HepG2 (cell line): Measurements from ENCODE around the gene ATP11A. TPM values are rescaled to one million over a fixed set of nuclear protein-coding genes. Genes with fewer than 3 reads are reported as not detected.

Source experiments
- ATF7 ChIP-seq, 2 experiments: fragments of 450-650 bp in 1 of 2; sonication (generic) in 1 of 2; formaldehyde crosslinking in 1 of 2; IDR thresholded peaks; 2 replicates each; pipeline versions ENCODE4 v1.4.0 to v1.6.1; 2016 to 2020; ENCODE audit warnings: antibody characterized with exemption in 1 of 2, mild to moderate bottlenecking in 1 of 2, missing genetic modification reagents in 1 of 2
- CEBPB ChIP-seq: IDR thresholded peaks from 2 replicates; pipeline ENCODE4 v1.6.1; 2011; ENCODE audit warnings: low read depth, low read length, improper control_type of control experiment, borderline replicate concordance
- CENPX ChIP-seq: sonication (generic); formaldehyde crosslinking; IDR thresholded peaks from 2 replicates; pipeline ENCODE4 v1.9.0; 2021; ENCODE audit warnings: mild to moderate bottlenecking, missing genetic modification reagents, moderate library complexity
- DR1 ChIP-seq: sonication (generic); formaldehyde crosslinking; IDR thresholded peaks from 2 replicates; pipeline ENCODE4 v1.8.0; 2021; ENCODE audit warnings: mild to moderate bottlenecking, missing genetic modification reagents, inconsistent platforms
- FOSL1 ChIP-seq: sonication (generic); formaldehyde crosslinking; IDR thresholded peaks from 2 replicates; pipeline ENCODE4 v1.9.0; 2021; ENCODE audit warnings: missing genetic modification reagents, borderline replicate concordance
- HDAC6 ChIP-seq: fragments of 200-600 bp; sonication (generic); IDR thresholded peaks from 2 replicates; pipeline ENCODE4 v1.7.0; 2017; ENCODE audit warnings: mild to moderate bottlenecking, antibody characterized with exemption, low read length, low read depth
- MED13 ChIP-seq: sonication (generic); formaldehyde crosslinking; IDR thresholded peaks from 2 replicates; pipeline ENCODE4 v1.5.0; 2020; ENCODE audit warnings: missing genetic modification reagents
- POLR2G ChIP-seq: fragments of 200-400 bp; formaldehyde crosslinking; IDR thresholded peaks from 2 replicates; pipeline ENCODE4 v1.6.1; 2018; ENCODE audit warnings: mild to moderate bottlenecking, low read depth, low read length, moderate library complexity
- SMARCE1 ChIP-seq: fragments of 450-650 bp; IDR thresholded peaks from 2 replicates; pipeline ENCODE4 v1.6.1; 2017; ENCODE audit warnings: borderline replicate concordance
- SOX6 ChIP-seq, 2 experiments: fragments of 450-650 bp in 1 of 2; sonication (generic) in 1 of 2; formaldehyde crosslinking in 1 of 2; IDR thresholded peaks; 2 replicates each; pipeline versions ENCODE4 v1.4.0 to v1.6.1; 2017 to 2020; ENCODE audit warnings: antibody characterized with exemption in 1 of 2, mild to moderate bottlenecking in 1 of 2, missing genetic modification reagents in 1 of 2
- SSRP1 ChIP-seq: IDR thresholded peaks from 2 replicates; pipeline ENCODE4 v1.6.1; 2016; ENCODE audit warnings: control low read depth
- YEATS4 ChIP-seq: sonication (generic); formaldehyde crosslinking; IDR thresholded peaks from 2 replicates; pipeline ENCODE4 v1.4.0; 2020; ENCODE audit warnings: missing genetic modification reagents, borderline replicate concordance
- ZBTB20 ChIP-seq: sonication (generic); formaldehyde crosslinking; IDR thresholded peaks from 2 replicates; pipeline ENCODE4 v1.8.1; 2023; ENCODE audit warnings: missing genetic modification reagents, low read depth, mild to moderate bottlenecking, borderline replicate concordance
- ZBTB39 ChIP-seq: sonication (generic); formaldehyde crosslinking; IDR thresholded peaks from 2 replicates; pipeline ENCODE4 v1.5.0; 2020; ENCODE audit warnings: missing genetic modification reagents
- ZFP62 ChIP-seq: sonication (generic); formaldehyde crosslinking; IDR thresholded peaks from 2 replicates; pipeline ENCODE4 v1.4.0; 2020; ENCODE audit warnings: missing genetic modification reagents
- ZFYVE20 ChIP-seq: sonication (generic); formaldehyde crosslinking; IDR thresholded peaks from 2 replicates; pipeline ENCODE4 v1.8.0; 2023; ENCODE audit warnings: low read depth, mild to moderate bottlenecking, moderate library complexity, missing genetic modification reagents, borderline replicate concordance
- ZNF101 ChIP-seq: sonication (generic); formaldehyde crosslinking; IDR thresholded peaks from 2 replicates; pipeline ENCODE4 v1.4.0; 2020; ENCODE audit warnings: mild to moderate bottlenecking, low read depth, missing genetic modification reagents, borderline replicate concordance
- ZNF441 ChIP-seq: sonication (generic); formaldehyde crosslinking; IDR thresholded peaks from 2 replicates; pipeline ENCODE4 v1.7.0; 2021; ENCODE audit warnings: missing genetic modification reagents, borderline replicate concordance
- ZNF451 ChIP-seq: sonication (generic); formaldehyde crosslinking; IDR thresholded peaks from 2 replicates; pipeline ENCODE4 v1.5.0; 2020; ENCODE audit warnings: mild to moderate bottlenecking, missing genetic modification reagents
- ZNF747 ChIP-seq: sonication (generic); formaldehyde crosslinking; IDR thresholded peaks from 2 replicates; pipeline ENCODE4 v1.8.1; 2023; ENCODE audit warnings: missing genetic modification reagents, mild to moderate bottlenecking, borderline replicate concordance
- ZSCAN20 ChIP-seq: sonication (generic); formaldehyde crosslinking; IDR thresholded peaks from 2 replicates; pipeline ENCODE4 v1.4.0; 2020; ENCODE audit warnings: missing genetic modification reagents, mild to moderate bottlenecking, borderline replicate concordance
- polyA plus RNA-seq, 8 experiments: library from polyadenylated mRNA; depleted of rRNA in 3 of 8; stranded (reverse) in 7 of 8; unstranded in 1 of 8; fragments of >200 nt; fragmentation: Illumina TruSeq in 4 of 8; extraction: Trizol in 4 of 8; gene quantifications; 2 replicates each; pipeline versions ENCODE4 v1.2.1 to v1.2.3, GENCODE V29; 2011 to 2016; ENCODE audit warnings: low read depth in 4 of 8, missing spikeins in 1 of 8, mixed read lengths in 1 of 8; ENCODE audit not compliant: insufficient read depth in 1 of 8
- total RNA-seq, 5 experiments: library from RNA; depleted of rRNA; stranded (reverse); fragments of >200 nt; fragmentation: Illumina TruSeq; extraction: Trizol; gene quantifications; 2 replicates each; pipeline ENCODE4 v1.2.3, GENCODE V29; 2016; ENCODE audit warnings: low read depth in 1 of 5
- TF ChIP-seq, protein P1 (sequence below): sonication (generic); formaldehyde crosslinking; IDR thresholded peaks from 2 replicates; pipeline ENCODE4 v1.8.0; 2022; ENCODE audit warnings: missing genetic modification reagents, mild to moderate bottlenecking, inconsistent platforms, borderline replicate concordance
- TF ChIP-seq, protein P2 (sequence below): IDR thresholded peaks from 2 replicates; pipeline ENCODE4 v1.6.1; 2016; ENCODE audit warnings: control low read depth

The ATP11A gene
- total and polyA plus RNA-seq, 2 of the 13 experiments (the other 11 are each of a cell fraction or from before 2014, with no cell fraction given), result 18.4 to 20.1 TPM

- peak; percentile 68; the same call in 1 of the 2 replicates for TF ChIP-seq ZBTB20 (CRISPR knock-in tag)
- TF ChIP-seq SSRP1 (CRISPR knock-in tag), result no peak
- peak; percentile 57; the same call in 1 of the 2 replicates for TF ChIP-seq ZNF451 (CRISPR knock-in tag)
- TF ChIP-seq ATF7 (IDR thresholded peaks at IDR 0.05), result no peak
- TF ChIP-seq ATF7 (CRISPR knock-in tag; IDR thresholded peaks at IDR 0.05), result peak; percentile 89; the same call in 1 of the 2 replicates
- peak; percentile 87 for TF ChIP-seq YEATS4 (CRISPR knock-in tag)
- no peak; the same call in 1 of the 2 replicates for TF ChIP-seq ZNF747
- TF ChIP-seq, protein P1, sequence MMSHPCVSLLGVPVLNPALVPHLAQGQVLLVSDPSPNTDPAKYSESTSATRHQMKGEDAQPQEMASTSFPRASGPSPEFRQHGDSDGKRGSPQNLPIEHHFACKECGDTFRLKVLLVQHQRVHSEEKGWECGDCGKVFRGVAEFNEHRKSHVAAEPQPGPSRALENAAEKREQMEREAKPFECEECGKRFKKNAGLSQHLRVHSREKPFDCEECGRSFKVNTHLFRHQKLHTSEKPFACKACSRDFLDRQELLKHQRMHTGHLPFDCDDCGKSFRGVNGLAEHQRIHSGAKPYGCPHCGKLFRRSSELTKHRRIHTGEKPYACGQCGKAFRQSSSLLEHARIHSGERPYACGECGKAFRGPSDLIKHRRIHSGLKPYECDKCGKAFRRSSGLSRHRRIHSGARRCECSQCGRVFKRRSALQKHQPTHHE (CRISPR knock-in tag), result no peak
- TF ChIP-seq, protein P2, sequence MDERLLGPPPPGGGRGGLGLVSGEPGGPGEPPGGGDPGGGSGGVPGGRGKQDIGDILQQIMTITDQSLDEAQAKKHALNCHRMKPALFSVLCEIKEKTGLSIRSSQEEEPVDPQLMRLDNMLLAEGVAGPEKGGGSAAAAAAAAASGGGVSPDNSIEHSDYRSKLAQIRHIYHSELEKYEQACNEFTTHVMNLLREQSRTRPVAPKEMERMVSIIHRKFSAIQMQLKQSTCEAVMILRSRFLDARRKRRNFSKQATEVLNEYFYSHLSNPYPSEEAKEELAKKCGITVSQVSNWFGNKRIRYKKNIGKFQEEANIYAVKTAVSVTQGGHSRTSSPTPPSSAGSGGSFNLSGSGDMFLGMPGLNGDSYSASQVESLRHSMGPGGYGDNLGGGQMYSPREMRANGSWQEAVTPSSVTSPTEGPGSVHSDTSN (CRISPR knock-in tag), result no peak
- TF ChIP-seq ZFYVE20 (CRISPR knock-in tag), result no peak
- TF ChIP-seq SMARCE1, result no peak
- TF ChIP-seq ZNF101 (CRISPR knock-in tag), result no peak
- no peak for TF ChIP-seq ZBTB39 (CRISPR knock-in tag)
- TF ChIP-seq CEBPB, result no peak
- TF ChIP-seq CENPX (CRISPR knock-in tag), result no peak
- peak; percentile 93; the same call in 1 of the 2 replicates for TF ChIP-seq ZNF441 (CRISPR knock-in tag)
- TF ChIP-seq HDAC6, result no peak
- no peak for TF ChIP-seq SOX6 (IDR thresholded peaks at IDR 0.05)
- TF ChIP-seq SOX6 (CRISPR knock-in tag; IDR thresholded peaks at IDR 0.05), result no peak; the same call in 1 of the 2 replicates
- no peak for TF ChIP-seq DR1 (CRISPR knock-in tag)
- TF ChIP-seq ZFP62 (CRISPR knock-in tag), result no peak
- TF ChIP-seq MED13 (CRISPR knock-in tag), result peak; percentile 59; the same call in 1 of the 2 replicates
- no peak for TF ChIP-seq FOSL1 (CRISPR knock-in tag)
- TF ChIP-seq POLR2G, result peak; percentile 87
- TF ChIP-seq ZSCAN20, result no peak
Observed at GRCh38 chr13:112689303-112690245, at the start of gene ATP11A (continued).
